ENCODE results near the gene RERE.

GRCh38 chr1:8787218-8787617 lies 30.2 kb downstream of the RERE start:
- TF ChIP-seq, protein P1, sequence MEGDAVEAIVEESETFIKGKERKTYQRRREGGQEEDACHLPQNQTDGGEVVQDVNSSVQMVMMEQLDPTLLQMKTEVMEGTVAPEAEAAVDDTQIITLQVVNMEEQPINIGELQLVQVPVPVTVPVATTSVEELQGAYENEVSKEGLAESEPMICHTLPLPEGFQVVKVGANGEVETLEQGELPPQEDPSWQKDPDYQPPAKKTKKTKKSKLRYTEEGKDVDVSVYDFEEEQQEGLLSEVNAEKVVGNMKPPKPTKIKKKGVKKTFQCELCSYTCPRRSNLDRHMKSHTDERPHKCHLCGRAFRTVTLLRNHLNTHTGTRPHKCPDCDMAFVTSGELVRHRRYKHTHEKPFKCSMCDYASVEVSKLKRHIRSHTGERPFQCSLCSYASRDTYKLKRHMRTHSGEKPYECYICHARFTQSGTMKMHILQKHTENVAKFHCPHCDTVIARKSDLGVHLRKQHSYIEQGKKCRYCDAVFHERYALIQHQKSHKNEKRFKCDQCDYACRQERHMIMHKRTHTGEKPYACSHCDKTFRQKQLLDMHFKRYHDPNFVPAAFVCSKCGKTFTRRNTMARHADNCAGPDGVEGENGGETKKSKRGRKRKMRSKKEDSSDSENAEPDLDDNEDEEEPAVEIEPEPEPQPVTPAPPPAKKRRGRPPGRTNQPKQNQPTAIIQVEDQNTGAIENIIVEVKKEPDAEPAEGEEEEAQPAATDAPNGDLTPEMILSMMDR (conservative IDR thresholded peaks at IDR 0.05; ENCODE audit: low read depth in 2 of 2) = no peak
- TF ChIP-seq EZH2phosphoT487 (IDR thresholded peaks at IDR 0.05; ENCODE audit: unreplicated experiment) = no peak
- TF ChIP-seq CREB1 (CRISPR knock-in tag; IDR thresholded peaks at IDR 0.05; ENCODE audit: low read depth) = no peak
- TF ChIP-seq ZNF462 (CRISPR knock-in tag; IDR thresholded peaks at IDR 0.05) = no peak
- no peak for TF ChIP-seq EZH2 (IDR thresholded peaks at IDR 0.05; ENCODE audit: low read depth, unreplicated experiment)
- TF ChIP-seq ZNF331 (CRISPR knock-in tag; IDR thresholded peaks at IDR 0.05; ENCODE audit: low read depth) = no peak
- no peak for TF ChIP-seq STAT1 (IDR thresholded peaks at IDR 0.05; ENCODE audit: unreplicated experiment)
